HCT116 (cell line): ENCODE measurements around the gene PPP1R16B. TPM values are rescaled to one million over a fixed set of nuclear protein-coding genes. Genes with fewer than 3 reads are reported as not detected.

Experiments
- ATAC-seq: fragments of 200-7000 bp; cut with Tn5 transposase; 2 replicates; pipeline ENCODE4 v1.9.1; 2020; ENCODE audit warnings: mild to moderate bottlenecking, moderate library complexity
- BruUV-seq: library from RNA; stranded (reverse); fragments of 400-500 nt; replicated peaks from 2 replicates; lab custom pipeline; 2021; lab: Mats Ljungman, UMichigan
- CTCF ChIA-PET: fragments of 300-600 bp; sonication (Branson Sonifier 250); formaldehyde crosslinking; loops from one replicate; lab custom pipeline; 2021; ENCODE audit warnings: antibody characterized with exemption; lab: Charles Lee
- POLR2A ChIA-PET: fragments of 300-600, 350-600 bp; sonication (Branson Sonifier 250); formaldehyde crosslinking; loops from one replicate; lab custom pipeline; 2021; ENCODE audit warnings: antibody characterized with exemption; lab: Charles Lee
- RAD21 ChIA-PET, 2 experiments: fragments of 300-600 bp; sonication (Branson Sonifier 250); formaldehyde crosslinking; loops; one replicate each; lab custom pipeline; 2023; ENCODE audit warnings: low total read pairs in 2 of 2; ENCODE audit not compliant: uncharacterized antibody in 2 of 2, unreplicated experiment in 2 of 2, low non-redundant PET in 1 of 2; lab: Charles Lee
- DNase-seq: peaks from one replicate; pipeline ENCODE4 v3.0.0-alpha.2; 2010; ENCODE audit warnings: low read depth, low spot score
- H2AFZ ChIP-seq: fragments of 200-600 bp; shearing (Covaris generic), sonication (generic); 2 replicates; pipeline ENCODE4 v1.6.1; 2017; ENCODE audit warnings: low read depth, mixed run types, mixed read lengths, antibody characterized with exemption, low read length; ENCODE audit not compliant: poor library complexity, severe bottlenecking
- H3K27ac ChIP-seq: 2 replicates; pipeline ENCODE4 v1.5.1; 2012; ENCODE audit warnings: low read depth, low read length
- H3K27me3 ChIP-seq: fragments of 200-600 bp; sonication (generic); 2 replicates; pipeline ENCODE4 v1.6.1; 2016; ENCODE audit warnings: mixed run types, low read length, mixed read lengths; ENCODE audit not compliant: insufficient read depth
- H3K36me3 ChIP-seq, 2 experiments: fragments of 200-500 bp in 1 of 2; fragments of 200-600 bp in 1 of 2; sonication (Bioruptor generic) in 1 of 2; sonication (generic) in 1 of 2; 2 replicates each; pipeline versions ENCODE4 v1.5.1 to v1.6.1; 2014 to 2016; ENCODE audit warnings: low read length in 2 of 2, inconsistent platforms in 1 of 2, mixed read lengths in 1 of 2, mixed run types in 1 of 2; ENCODE audit not compliant: insufficient read depth in 2 of 2, control insufficient read depth in 1 of 2
- H3K4me1 ChIP-seq, 2 experiments: fragments of 200-600 bp in 1 of 2; sonication (generic) in 1 of 2; 2 replicates each; pipeline versions ENCODE4 v1.5.1 to v1.6.1; 2012 to 2017; ENCODE audit warnings: low read length in 2 of 2, inconsistent platforms in 1 of 2, mild to moderate bottlenecking in 1 of 2, mixed read lengths in 1 of 2, mixed run types in 1 of 2, moderate library complexity in 1 of 2; ENCODE audit not compliant: insufficient read depth in 2 of 2, control insufficient read depth in 1 of 2
- H3K4me2 ChIP-seq: fragments of 200-600 bp; sonication (generic); 2 replicates; pipeline ENCODE4 v1.6.1; 2017; ENCODE audit warnings: mixed run types, low read length, mixed read lengths
- H3K4me3 ChIP-seq, 2 experiments: fragments of 200-600 bp in 1 of 2; sonication (generic) in 1 of 2; replicated peaks in 1 of 2; 2 replicates each; pipeline ENCODE4 v1.5.1; 2011 to 2016; ENCODE audit warnings: low read length in 2 of 2, control low read depth in 1 of 2, low read depth in 1 of 2, mild to moderate bottlenecking in 1 of 2, mixed read lengths in 1 of 2, mixed run types in 1 of 2
- H3K79me2 ChIP-seq: fragments of 200-600 bp; sonication (generic); 2 replicates; pipeline ENCODE4 v1.6.1; 2017; ENCODE audit warnings: mild to moderate bottlenecking, mixed run types, low read length, moderate library complexity, mixed read lengths; ENCODE audit not compliant: insufficient read depth
- H3K9ac ChIP-seq: fragments of 200-600 bp; sonication (generic); 2 replicates; pipeline ENCODE4 v1.6.1; 2016; ENCODE audit warnings: low read length, mixed read lengths
- H3K9me2 ChIP-seq: fragments of 200-600 bp; sonication (generic), shearing (Covaris generic); 2 replicates; pipeline ENCODE4 v1.6.1; 2017; ENCODE audit warnings: mixed run types, mild to moderate bottlenecking, moderate library complexity; ENCODE audit not compliant: insufficient read depth
- H3K9me3 ChIP-seq, 2 experiments: fragments of 200-500 bp in 1 of 2; fragments of 200-600 bp in 1 of 2; sonication (Bioruptor generic) in 1 of 2; sonication (generic) in 1 of 2; 2 replicates each; pipeline ENCODE4 v1.6.1; 2014 to 2017; ENCODE audit warnings: low read length in 2 of 2, mixed read lengths in 2 of 2, inconsistent platforms in 1 of 2, low read depth in 1 of 2, mild to moderate bottlenecking in 1 of 2, mixed run types in 1 of 2, moderate library complexity in 1 of 2; ENCODE audit not compliant: control insufficient read depth in 1 of 2, insufficient read depth in 1 of 2
- H4K20me1 ChIP-seq: fragments of 200-600 bp; sonication (generic), shearing (Covaris generic); 2 replicates; pipeline ENCODE4 v1.6.1; 2017; ENCODE audit warnings: mixed run types, mild to moderate bottlenecking, moderate library complexity; ENCODE audit not compliant: insufficient read depth
- CBX3 ChIP-seq: IDR thresholded peaks from 2 replicates; pipeline ENCODE4 v1.6.1; 2012; ENCODE audit warnings: low read depth
- EGR1 ChIP-seq: IDR thresholded peaks from 2 replicates; pipeline ENCODE4 v1.6.1; 2012; ENCODE audit warnings: low read depth
- EZH2phosphoT487 ChIP-seq: fragments of 200-600 bp; IDR thresholded peaks from 2 replicates; pipeline ENCODE4 v1.6.1; 2018; ENCODE audit warnings: antibody characterized with exemption, borderline replicate concordance
- FOSL1 ChIP-seq: IDR thresholded peaks from 2 replicates; pipeline ENCODE4 v1.6.1; 2012; ENCODE audit warnings: low read depth
- POLR2AphosphoS5 ChIP-seq: IDR thresholded peaks from 2 replicates; pipeline ENCODE4 v1.6.1; 2011; ENCODE audit warnings: mild to moderate bottlenecking, low read depth, low read length, moderate library complexity
- RAD21 ChIP-seq: IDR thresholded peaks from 2 replicates; pipeline ENCODE4 v1.6.1; 2012; ENCODE audit warnings: low read depth, mild to moderate bottlenecking
- SIN3A ChIP-seq: IDR thresholded peaks from 2 replicates; pipeline ENCODE4 v1.6.1; 2012; ENCODE audit warnings: low read depth
- SP1 ChIP-seq: IDR thresholded peaks from 2 replicates; pipeline ENCODE4 v1.6.1; 2012; ENCODE audit warnings: low read depth
- TCF7L2 ChIP-seq: IDR thresholded peaks from 2 replicates; pipeline ENCODE4 v1.7.0; 2011; ENCODE audit warnings: borderline replicate concordance, inconsistent platforms; ENCODE audit not compliant: insufficient read depth, insufficient read length; ENCODE audit errors: extremely low read depth
- intact Hi-C: fragments of 100-400 bp; cut with micrococcal nuclease; formaldehyde crosslinking; loops from 2 replicates; pipeline ENCODE4 v1.10.0; 2022
- total RNA-seq: library from RNA; stranded (reverse); gene quantifications from one replicate; pipeline ENCODE4 v1.2.1, GENCODE V29; 2021; ENCODE audit not compliant: unreplicated experiment
- TF ChIP-seq, protein P1 (sequence below), 3 experiments: fragments of 200-600 bp in 1 of 3; sonication (generic) in 1 of 3; IDR thresholded peaks in 2 of 3; conservative IDR thresholded peaks in 1 of 3; 2 replicates each; pipeline ENCODE4 v1.5.1; 2012 to 2017; ENCODE audit warnings: low read depth in 2 of 3, low read length in 2 of 3, antibody characterized with exemption in 1 of 3, borderline replicate concordance in 1 of 3, control low read depth in 1 of 3, mild to moderate bottlenecking in 1 of 3, mixed read lengths in 1 of 3, mixed run types in 1 of 3, moderate library complexity in 1 of 3; ENCODE audit not compliant: insufficient read depth in 1 of 3
- TF ChIP-seq, protein P2 (sequence below): IDR thresholded peaks from 2 replicates; pipeline ENCODE4 v1.6.1; 2011; ENCODE audit warnings: mild to moderate bottlenecking, low read length, moderate library complexity; ENCODE audit not compliant: insufficient replicate concordance; ENCODE audit errors: extremely low read depth

The PPP1R16B gene
- total RNA-seq, 1 experiment from 2014 or later: 0.52 TPM

DNA sequence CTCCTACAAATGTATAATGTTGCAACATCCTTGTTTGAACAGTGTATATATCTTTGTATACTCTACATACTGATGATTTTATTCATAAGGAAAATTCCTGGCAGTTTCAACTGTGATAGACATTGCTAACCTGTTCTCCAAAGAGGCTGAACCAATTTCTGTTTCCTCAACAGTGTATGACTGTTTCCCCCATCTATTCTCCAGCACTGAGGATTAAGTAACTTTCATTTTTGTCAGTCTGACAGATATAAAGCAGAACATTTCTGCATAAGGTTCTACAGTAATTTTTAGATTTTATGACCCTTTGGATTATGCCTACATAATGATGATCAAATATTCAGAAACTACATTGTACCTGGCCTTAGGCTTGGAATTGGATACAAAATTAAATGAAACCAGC is 9.9 kb downstream of the PPP1R16B start:
- no peak overlapping the region for H2AFZ ChIP-seq
- intact Hi-C loops: no loop called here
- H3K27me3 ChIP-seq: peaks cover 4% of the 10 kb centered on the region; the same call in 1 of the 2 replicates
- no peaks in the 10 kb centered on the region for H3K36me3 ChIP-seq
- H3K4me1 ChIP-seq: no peaks in the 10 kb centered on the region
- BruUV-seq: no TSS peak
- H4K20me1 ChIP-seq: no peaks in the 10 kb centered on the region
- H3K9me2 ChIP-seq: no peaks in the 10 kb centered on the region
- H3K27ac ChIP-seq: no peak overlapping the region
- H3K9me3 ChIP-seq: no peaks in the 10 kb centered on the region
- no peak overlapping the region for H3K9ac ChIP-seq
- DNase-seq (no peak), ATAC-seq (no peak)
- ChIA-PET POLR2A (no interaction called here), RAD21 (no interaction called here), CTCF (interaction anchor here (0.7 kb wide), 1 partner anchor 25 kb away, joined by 3 read pairs; no protein-coding TSS in a partner anchor)
- no peak overlapping the region for H3K4me2 ChIP-seq
- TF ChIP-seq RAD21: no peak
- TF ChIP-seq SIN3A: no peak
- TF ChIP-seq, protein P1, sequence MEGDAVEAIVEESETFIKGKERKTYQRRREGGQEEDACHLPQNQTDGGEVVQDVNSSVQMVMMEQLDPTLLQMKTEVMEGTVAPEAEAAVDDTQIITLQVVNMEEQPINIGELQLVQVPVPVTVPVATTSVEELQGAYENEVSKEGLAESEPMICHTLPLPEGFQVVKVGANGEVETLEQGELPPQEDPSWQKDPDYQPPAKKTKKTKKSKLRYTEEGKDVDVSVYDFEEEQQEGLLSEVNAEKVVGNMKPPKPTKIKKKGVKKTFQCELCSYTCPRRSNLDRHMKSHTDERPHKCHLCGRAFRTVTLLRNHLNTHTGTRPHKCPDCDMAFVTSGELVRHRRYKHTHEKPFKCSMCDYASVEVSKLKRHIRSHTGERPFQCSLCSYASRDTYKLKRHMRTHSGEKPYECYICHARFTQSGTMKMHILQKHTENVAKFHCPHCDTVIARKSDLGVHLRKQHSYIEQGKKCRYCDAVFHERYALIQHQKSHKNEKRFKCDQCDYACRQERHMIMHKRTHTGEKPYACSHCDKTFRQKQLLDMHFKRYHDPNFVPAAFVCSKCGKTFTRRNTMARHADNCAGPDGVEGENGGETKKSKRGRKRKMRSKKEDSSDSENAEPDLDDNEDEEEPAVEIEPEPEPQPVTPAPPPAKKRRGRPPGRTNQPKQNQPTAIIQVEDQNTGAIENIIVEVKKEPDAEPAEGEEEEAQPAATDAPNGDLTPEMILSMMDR (IDR thresholded peaks at IDR 0.05 in 2 of 3, conservative IDR thresholded peaks at IDR 0.05 in 1 of 3; ENCODE audit: borderline replicate concordance in 1 of 3, insufficient read depth in 1 of 3, low read depth in 2 of 3, low read length in 2 of 3): no peak
- no peak for TF ChIP-seq FOSL1
- TF ChIP-seq, protein P2, sequence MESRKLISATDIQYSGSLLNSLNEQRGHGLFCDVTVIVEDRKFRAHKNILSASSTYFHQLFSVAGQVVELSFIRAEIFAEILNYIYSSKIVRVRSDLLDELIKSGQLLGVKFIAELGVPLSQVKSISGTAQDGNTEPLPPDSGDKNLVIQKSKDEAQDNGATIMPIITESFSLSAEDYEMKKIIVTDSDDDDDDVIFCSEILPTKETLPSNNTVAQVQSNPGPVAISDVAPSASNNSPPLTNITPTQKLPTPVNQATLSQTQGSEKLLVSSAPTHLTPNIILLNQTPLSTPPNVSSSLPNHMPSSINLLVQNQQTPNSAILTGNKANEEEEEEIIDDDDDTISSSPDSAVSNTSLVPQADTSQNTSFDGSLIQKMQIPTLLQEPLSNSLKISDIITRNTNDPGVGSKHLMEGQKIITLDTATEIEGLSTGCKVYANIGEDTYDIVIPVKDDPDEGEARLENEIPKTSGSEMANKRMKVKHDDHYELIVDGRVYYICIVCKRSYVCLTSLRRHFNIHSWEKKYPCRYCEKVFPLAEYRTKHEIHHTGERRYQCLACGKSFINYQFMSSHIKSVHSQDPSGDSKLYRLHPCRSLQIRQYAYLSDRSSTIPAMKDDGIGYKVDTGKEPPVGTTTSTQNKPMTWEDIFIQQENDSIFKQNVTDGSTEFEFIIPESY: no peak
- no peak for TF ChIP-seq TCF7L2
- TF ChIP-seq POLR2AphosphoS5: no peak
- no peak for TF ChIP-seq EGR1
- no peak for TF ChIP-seq SP1
- no peak for TF ChIP-seq EZH2phosphoT487
- no peak for TF ChIP-seq CBX3
- no peak overlapping the region for H3K4me3 ChIP-seq
- H3K79me2 ChIP-seq: no peaks in the 10 kb centered on the region
